ENCODE data around the gene DGKH. TPM values are rescaled to one million over a fixed set of nuclear protein-coding genes. Genes with fewer than 3 reads are reported as not detected.

Gene DGKH
- total RNA-seq, 3 donors from 2014 or later: 11.5 to 19.0 (median 19.0) TPM

DNA sequence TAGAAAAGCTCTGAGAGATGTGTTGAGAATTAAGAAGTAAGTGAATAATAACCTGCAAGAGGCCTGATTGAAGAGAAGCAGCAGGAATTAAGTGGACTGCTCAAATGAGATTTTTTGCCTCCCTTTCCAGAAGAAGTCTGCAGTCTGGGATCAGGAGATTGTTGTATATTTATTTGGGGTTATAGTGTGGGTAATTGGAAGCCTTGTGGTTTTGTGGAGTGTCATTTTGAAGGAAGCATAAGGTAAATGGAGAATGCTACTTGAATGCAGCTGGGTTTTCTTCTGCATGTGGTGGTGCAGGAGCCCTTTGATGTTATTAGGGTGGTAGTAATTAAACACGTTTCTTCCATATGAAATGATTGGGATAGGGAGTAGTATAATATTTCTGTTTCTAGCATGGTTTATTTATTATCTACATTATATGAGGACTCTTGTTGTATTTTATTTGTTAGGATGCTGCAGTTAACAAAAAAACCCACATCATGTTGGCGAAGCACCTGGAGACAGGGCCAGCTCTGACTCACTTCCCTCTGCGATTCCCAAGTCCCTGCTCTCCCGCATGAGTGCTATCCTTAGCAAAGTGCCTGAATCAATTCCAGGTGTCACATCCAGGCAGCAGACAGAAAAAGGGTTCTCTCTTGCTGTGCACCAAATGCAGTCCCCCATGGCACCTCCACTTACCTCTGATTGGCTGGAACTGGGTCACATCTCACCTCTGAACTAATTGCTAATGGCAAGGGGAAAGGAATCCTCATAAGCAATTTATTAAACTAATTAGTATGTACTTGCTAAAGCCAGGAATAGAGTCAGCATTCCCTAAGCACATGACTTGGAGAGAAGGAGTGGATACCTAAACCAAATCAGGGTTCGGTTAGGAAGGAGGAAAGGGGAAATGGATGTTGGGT lies 54.8 kb downstream of the DGKH start:
- H3K4me3 ChIP-seq: no peak overlapping the region
- H3K27me3 ChIP-seq: no peaks in the 10 kb centered on the region
- H3K27ac ChIP-seq: no peak overlapping the region
- no peak for DNase-seq (ENCODE audit: low spot score in 2 of 2)
- TF ChIP-seq POLR2A (IDR thresholded peaks at IDR 0.05) (no peak), POLR2AphosphoS5 (IDR thresholded peaks at IDR 0.05) (no peak)
- TF ChIP-seq, protein P1, sequence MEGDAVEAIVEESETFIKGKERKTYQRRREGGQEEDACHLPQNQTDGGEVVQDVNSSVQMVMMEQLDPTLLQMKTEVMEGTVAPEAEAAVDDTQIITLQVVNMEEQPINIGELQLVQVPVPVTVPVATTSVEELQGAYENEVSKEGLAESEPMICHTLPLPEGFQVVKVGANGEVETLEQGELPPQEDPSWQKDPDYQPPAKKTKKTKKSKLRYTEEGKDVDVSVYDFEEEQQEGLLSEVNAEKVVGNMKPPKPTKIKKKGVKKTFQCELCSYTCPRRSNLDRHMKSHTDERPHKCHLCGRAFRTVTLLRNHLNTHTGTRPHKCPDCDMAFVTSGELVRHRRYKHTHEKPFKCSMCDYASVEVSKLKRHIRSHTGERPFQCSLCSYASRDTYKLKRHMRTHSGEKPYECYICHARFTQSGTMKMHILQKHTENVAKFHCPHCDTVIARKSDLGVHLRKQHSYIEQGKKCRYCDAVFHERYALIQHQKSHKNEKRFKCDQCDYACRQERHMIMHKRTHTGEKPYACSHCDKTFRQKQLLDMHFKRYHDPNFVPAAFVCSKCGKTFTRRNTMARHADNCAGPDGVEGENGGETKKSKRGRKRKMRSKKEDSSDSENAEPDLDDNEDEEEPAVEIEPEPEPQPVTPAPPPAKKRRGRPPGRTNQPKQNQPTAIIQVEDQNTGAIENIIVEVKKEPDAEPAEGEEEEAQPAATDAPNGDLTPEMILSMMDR (IDR thresholded peaks at IDR 0.05): no peak
- H3K4me1 ChIP-seq: no peaks in the 10 kb centered on the region
- intact Hi-C loops (cut with DNase I; ENCODE audit: low total_unique reads): loop anchor here (10.0 kb wide), 1 partner anchor 418 kb away; no protein-coding TSS in a partner anchor
- H3K36me3 ChIP-seq: no peaks in the 10 kb centered on the region
- no peaks in the 10 kb centered on the region for H3K9me3 ChIP-seq

GRCh38 chr13:42106998-42107397 lies 58.5 kb downstream of the DGKH start:
- H3K36me3 ChIP-seq: no peaks in the 10 kb centered on the region
- H3K27ac ChIP-seq: no peak overlapping the region
- no peak for DNase-seq (ENCODE audit: low spot score in 2 of 2)
- intact Hi-C loops (cut with DNase I; ENCODE audit: low total_unique reads): loop anchor here (10.0 kb wide), 1 partner anchor 422 kb away; no protein-coding TSS in a partner anchor
- TF ChIP-seq, protein P1 (IDR thresholded peaks at IDR 0.05): no peak
- TF ChIP-seq POLR2AphosphoS5 (IDR thresholded peaks at IDR 0.05) (no peak), POLR2A (IDR thresholded peaks at IDR 0.05) (no peak)
- no peak overlapping the region for H3K4me3 ChIP-seq
- H3K9me3 ChIP-seq: no peaks in the 10 kb centered on the region
- no peaks in the 10 kb centered on the region for H3K27me3 ChIP-seq
- no peaks in the 10 kb centered on the region for H3K4me1 ChIP-seq

DNA sequence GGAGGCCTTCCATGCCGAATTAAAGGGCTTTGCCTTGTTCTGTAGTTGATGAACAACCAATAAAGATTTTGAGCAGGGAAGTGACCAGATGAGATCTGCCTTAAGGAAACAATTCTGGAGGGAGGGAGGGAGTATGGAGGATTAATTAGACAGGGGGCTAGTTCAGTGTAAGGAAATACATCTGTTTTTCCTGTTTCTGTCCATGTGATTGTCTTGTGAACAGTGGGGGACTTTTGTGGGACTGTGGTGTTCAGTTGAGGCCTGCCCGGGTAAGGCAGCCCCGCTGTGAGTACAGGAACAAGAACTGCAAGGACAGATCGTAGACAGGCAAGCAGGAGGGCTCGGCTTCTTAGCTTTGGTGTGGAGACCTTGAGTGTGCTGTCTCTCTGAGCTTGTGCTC lies 59.0 kb downstream of the DGKH start:
- H3K36me3 ChIP-seq: no peaks in the 10 kb centered on the region
- TF ChIP-seq, protein P1 (IDR thresholded peaks at IDR 0.05): no peak
- TF ChIP-seq POLR2AphosphoS5 (IDR thresholded peaks at IDR 0.05) (no peak), POLR2A (IDR thresholded peaks at IDR 0.05) (no peak)
- H3K27me3 ChIP-seq: no peaks in the 10 kb centered on the region
- H3K4me3 ChIP-seq: no peak overlapping the region
- intact Hi-C loops (cut with DNase I; ENCODE audit: low total_unique reads): loop anchor here (10.0 kb wide), 1 partner anchor 423 kb away; no protein-coding TSS in a partner anchor
- no peaks in the 10 kb centered on the region for H3K9me3 ChIP-seq
- DNase-seq (ENCODE audit: low spot score in 2 of 2): no peak
- H3K27ac ChIP-seq: no peak overlapping the region
- H3K4me1 ChIP-seq: no peaks in the 10 kb centered on the region

DNA sequence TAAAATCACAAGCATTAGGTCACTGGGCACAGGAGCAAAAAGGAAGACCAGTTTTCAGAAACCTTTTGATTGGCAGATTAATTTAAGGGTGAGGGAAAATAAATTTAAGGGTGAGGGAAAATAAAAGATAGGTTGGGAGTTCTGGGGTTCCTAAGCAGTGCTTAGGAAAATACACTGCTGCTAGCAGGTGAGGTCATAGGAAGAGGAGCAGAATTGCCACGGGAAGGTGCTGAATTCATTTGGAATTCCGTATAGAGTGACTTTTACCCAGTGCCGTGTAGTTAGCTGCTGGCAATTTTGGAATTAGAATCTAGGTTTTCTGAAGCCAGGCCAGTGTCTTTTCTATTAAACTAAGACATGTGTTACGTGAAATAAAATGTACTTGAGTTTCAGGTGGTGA lies 59.8 kb downstream of the DGKH start:
- no peak overlapping the region for H3K4me3 ChIP-seq
- no peak for TF ChIP-seq POLR2AphosphoS5 (IDR thresholded peaks at IDR 0.05)
- no peak for TF ChIP-seq POLR2A (IDR thresholded peaks at IDR 0.05)
- TF ChIP-seq, protein P1 (IDR thresholded peaks at IDR 0.05): no peak
- no peak overlapping the region for H3K27ac ChIP-seq
- intact Hi-C loops (cut with DNase I; ENCODE audit: low total_unique reads): loop anchor here (10.0 kb wide), 1 partner anchor 423 kb away; no protein-coding TSS in a partner anchor
- no peaks in the 10 kb centered on the region for H3K36me3 ChIP-seq
- H3K4me1 ChIP-seq: no peaks in the 10 kb centered on the region
- no peaks in the 10 kb centered on the region for H3K9me3 ChIP-seq
- DNase-seq (ENCODE audit: low spot score in 2 of 2): no peak
- no peaks in the 10 kb centered on the region for H3K27me3 ChIP-seq

- no peaks in the 10 kb centered on the region for H3K36me3 ChIP-seq
- H3K4me3 ChIP-seq: no peak overlapping the region
- no peaks in the 10 kb centered on the region for H3K4me1 ChIP-seq
- H3K27ac ChIP-seq: no peak overlapping the region
- H3K27me3 ChIP-seq: no peaks in the 10 kb centered on the region
- H3K9me3 ChIP-seq: no peaks in the 10 kb centered on the region
- TF ChIP-seq, protein P1 (IDR thresholded peaks at IDR 0.05): no peak
- no peak for TF ChIP-seq POLR2A (IDR thresholded peaks at IDR 0.05)
- no peak for TF ChIP-seq POLR2AphosphoS5 (IDR thresholded peaks at IDR 0.05)
- intact Hi-C loops (cut with DNase I; ENCODE audit: low total_unique reads): loop anchor here (10.0 kb wide), 1 partner anchor 425 kb away; no protein-coding TSS in a partner anchor
- no peak for DNase-seq (ENCODE audit: low spot score in 2 of 2)
Observed at GRCh38 chr13:42109957-42110356, 61.5 kb downstream of the DGKH start.

All from breast epithelium (tissue), 4 donors.